Activated gamma-delta T cell treated with anti-CD3 and anti-CD28 coated beads, Interleukin-2, amount 50 U/mL, for 16 hours (primary cell): Measurements from ENCODE around the gene NFU1.
A peak's percentile ranks its signal among the peaks of the same experiment; 100 is the strongest.
"Not testable (repeated sequence)": the region's sequence is repeated elsewhere in the genome, so short reads cannot be mapped to it uniquely, and the experiment has no call there.

Experiments used
- DNase-seq: peaks from one replicate; pipeline ENCODE4 v3.0.0-alpha.2; 2020; ENCODE audit warnings: low read depth

NFU1 gene

DNA sequence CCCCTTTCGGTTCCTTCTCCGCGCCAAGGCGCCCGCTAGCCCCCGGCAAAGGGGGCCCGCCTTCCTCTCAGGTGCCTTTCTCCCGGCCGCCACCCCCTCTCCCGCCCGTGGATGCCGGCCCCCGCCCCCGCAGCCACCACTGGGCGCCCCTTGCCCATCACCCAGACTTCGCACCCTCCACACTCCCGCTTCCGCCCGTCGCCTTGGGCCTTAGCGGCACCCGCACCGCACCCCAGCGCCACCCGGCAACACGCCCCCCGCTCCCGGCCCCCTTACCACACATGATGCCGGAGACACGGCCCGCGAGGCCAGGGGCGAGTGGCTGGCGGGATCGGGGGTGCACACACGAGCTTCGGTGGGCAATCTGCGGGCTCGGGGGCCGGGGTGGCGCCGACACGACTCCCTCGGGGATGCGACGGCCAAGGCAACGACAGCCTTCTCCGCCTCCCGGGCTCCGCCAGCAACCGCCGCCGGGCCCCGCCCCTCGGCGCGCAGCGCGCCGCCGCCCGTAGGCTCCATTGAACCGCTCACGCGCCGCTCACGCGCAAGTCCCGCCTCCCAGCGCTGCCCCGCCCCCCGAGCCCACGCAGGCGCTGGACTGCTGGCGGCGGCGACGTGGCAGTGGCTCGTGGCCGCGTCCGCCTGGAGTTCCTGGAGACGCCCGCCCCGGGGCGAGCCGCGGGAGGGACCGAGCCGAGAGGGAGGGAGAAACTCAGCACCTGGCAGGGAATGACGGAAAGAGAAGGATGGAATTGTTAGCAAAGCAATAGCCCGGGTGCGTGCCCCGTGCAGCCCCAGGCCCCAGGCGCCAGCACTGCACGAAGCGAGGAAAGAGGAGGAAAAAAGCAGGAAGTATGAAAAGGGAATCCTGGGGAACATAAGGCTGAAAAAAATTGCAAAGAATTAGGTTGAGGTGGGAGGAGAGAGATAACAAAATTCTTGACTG, 50.2 kb downstream of the NFU1 start, which contains the start of gene GFPT1:
TSS of gene GFPT1 (minus strand) at position 439 of the 946 bp plus-strand sequence. CDS start at position 283, 156 bp downstream.
- peak; percentile 87 for DNase-seq

GRCh38 chr2:69386360-69386759, 50.9 kb downstream of the NFU1 start:
- DNase-seq, result no peak

DNA sequence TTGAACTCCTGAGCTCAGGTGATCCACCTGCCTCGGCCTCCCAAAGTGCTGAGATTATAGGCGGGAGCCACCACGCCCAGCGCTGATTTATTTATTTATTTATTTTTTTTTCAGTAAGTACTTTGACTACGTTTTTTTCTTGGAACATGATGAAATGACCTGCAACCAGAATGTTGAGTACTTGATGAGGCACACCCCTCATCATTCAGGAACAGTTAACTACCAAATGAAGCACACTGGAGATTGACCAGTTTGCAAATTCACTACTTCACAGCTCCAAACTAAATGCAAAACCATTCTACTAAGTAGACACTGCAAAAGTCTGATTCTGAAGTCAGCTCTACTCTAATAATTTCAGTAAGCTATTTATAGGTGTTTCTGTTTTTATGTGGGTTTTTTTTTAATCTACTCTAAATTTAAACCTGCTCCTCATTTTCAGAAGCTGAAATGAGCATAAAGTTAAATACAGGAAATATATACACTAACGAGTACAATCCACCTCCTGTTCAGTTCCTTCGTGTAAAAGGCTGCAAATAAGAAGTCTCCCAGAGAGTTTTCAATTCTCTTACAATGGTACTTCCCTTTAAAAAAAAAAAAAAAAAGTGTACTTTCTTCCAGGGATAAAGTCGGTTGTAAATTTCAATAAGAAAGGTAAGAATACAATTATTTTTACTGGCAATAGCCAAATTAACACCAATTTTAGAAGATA, 51.6 kb downstream of the NFU1 start:
- no peak for DNase-seq

GRCh38 chr2:69384618-69385081, 52.6 kb downstream of the NFU1 start:
- DNase-seq, result no peak

DNA sequence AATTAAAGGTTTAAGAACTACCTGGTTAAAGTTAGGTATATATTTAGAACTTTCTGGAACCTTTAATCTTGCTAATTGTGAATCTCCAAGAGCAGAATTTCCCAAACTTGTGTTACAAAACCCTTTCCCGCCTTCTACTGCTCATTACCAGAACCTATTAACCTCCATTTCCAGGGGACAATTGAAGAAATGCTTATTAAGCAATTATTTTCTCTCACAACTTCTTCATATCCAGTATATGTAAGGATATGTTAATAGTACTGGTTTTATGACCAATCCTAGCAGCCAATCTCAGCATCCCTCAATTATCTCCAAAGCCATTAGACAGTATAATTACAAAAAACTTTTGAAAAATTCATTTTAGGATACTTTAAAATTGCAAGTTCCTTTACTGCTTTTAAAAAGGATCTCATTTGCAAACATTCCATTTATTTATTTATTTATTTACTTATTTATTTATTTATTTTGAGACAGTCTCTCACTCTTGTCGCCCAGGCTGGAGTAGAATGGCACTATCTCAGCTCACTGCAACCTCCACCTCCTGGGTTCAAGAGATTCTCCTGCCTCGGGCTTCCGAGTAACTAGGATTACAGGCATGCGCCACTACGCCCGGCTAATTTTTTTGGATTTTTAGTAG, 53.9 kb downstream of the NFU1 start:
- DNase-seq, result no peak

DNA sequence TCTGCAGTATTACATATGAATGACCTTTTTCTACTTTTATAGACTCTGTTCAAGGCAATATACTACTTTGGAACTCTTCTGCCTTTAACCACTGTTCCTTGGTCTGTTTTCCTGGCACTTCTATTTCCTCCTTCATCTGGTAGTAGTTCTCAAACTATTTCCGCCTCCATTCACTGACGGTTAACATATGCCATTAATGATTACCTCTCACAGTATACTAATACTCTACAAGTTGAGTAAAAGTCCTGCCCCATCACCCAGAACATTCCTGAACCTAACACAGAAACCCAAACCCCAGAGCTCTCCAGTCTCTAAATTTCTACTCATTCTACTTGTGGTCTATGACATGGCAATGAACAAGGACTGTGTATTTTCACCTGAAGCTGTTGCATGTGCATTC, 54.7 kb downstream of the NFU1 start:
- no peak for DNase-seq

DNA sequence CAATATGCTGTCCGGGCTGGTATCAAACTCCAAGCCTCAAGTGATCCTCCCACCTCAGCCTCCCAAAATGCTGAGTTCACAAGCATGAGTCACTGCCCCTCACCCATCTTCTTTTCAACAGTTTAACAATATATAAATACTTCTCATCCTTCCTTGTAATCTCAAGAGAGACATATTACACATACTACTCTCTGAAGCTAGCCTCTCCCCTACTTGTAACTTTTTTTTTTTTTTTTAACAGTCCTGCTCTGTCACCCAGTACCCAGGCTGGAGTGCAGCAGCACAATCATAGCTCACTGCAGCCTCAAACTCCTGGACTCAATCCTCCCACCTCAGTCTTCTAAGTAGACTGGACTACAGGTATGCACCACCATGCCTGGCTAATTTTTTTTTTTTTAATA, 55.9 kb downstream of the NFU1 start:
- DNase-seq, result no peak

DNA sequence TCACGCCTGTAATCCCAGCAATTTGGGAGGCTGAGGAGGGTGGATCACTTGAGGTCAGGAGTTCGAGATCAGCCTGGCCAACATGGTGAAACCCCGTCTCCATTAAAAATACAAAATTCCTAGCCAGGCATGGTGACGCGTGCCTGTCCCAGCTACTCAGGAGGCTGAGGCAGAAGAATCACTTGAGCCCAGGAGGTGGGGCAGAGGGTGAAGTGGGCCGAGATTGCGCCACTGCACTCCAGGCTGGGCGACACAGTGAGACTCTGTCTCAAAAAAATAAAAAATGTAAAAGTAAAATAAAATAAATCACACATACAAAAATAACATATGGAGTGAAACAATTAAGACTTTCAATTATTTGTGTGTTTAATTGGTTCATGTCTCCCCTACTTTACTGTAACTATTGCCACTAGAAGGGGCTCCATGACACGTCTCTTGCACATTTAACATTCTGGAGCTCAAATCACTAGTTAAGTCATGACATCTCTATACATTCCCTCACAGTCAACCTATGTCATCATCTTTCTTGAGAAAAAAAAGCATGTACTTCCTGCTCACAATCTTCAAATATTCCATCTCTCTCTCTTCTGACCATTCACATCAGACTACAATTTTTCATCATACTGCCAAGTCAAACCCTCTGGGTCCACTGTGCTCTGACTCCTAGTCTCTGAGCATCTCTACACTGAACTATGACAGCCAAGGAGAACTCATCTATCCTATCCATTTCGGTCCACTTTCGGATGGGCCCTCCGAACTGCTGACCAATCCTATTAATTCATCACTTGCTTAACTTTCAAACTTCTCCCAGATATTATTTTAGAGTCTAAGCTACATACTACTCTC, 56.9 kb downstream of the NFU1 start:
- DNase-seq, result no peak

GRCh38 chr2:69376403-69376802, 60.8 kb downstream of the NFU1 start:
- no peak for DNase-seq

DNA sequence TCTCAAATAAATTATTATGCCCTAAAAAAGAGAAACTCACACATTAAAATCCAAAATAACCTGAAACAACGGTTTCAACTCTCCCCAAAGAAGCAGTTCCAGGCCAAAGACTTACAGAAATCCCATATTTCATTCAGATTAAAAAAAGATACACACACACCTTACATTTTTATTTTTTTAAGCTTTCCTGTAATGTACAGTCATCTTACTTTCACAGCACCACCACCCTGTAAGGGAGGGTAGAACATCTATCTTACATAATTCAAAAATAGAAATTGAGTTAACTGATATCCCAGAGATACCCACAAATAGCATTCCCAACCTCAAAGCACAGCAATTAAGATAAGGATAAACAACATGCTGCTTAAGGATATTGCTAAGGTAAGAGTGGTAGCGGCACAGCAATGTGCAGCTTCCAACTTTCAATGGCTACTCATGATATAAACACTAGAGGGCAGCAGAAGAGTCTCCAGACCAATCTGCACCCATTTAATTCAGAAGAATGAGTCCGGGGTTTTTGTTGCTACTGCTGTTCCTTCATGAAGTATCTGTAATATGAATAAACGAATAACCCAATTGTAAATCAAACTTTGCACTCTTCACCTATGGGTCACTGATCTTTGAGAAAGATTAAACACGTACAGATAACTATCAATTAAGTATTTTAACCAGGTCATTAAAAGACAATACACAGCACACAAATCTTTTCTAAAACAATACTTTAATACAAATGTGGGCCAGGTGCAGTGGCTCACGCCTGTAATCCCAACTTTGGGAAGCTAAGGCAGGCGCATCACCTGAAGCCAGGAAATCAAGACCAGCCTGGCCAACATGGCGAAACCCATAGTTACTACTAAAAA, 61.5 kb downstream of the NFU1 start:
- DNase-seq, result no peak

DNA sequence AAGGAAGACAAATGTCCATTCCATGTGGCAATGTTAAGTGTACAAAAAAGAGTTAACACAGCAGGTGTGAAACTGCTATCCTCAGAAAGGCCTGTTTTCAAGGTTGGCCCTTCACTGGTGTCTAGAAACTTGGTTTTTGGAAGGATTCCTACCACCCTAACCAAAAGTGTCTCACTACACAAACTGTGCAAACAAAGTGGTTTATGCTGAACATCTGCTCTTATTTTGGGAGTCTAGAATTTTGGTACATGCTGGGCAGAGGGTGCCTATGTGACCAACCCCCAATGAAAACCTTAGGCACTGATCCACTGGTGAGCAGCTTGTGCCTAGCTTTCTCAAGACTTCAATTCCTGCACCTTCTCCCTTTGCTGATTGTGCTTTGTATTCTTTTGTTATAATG, 64.5 kb downstream of the NFU1 start:
- DNase-seq, result no peak

DNA sequence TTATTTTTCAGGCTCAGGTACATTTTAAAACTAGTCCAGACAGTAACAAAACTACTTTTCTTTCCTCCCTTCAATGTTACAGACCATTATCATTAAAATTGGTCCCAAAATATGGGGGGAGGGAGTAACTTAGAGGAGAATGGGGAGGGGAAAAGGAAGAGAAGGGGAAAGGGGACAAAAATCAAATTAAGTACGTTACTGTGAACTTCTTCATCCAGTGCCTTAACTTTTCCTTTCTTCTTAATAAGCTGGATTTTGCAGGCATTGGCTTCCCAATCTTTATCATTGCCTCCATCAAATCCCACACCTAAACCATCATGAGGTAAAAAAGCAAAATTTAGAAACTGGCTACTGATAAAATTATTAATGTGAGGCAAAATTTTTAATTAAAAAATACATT, 67.4 kb downstream of the NFU1 start:
- no peak for DNase-seq

DNA sequence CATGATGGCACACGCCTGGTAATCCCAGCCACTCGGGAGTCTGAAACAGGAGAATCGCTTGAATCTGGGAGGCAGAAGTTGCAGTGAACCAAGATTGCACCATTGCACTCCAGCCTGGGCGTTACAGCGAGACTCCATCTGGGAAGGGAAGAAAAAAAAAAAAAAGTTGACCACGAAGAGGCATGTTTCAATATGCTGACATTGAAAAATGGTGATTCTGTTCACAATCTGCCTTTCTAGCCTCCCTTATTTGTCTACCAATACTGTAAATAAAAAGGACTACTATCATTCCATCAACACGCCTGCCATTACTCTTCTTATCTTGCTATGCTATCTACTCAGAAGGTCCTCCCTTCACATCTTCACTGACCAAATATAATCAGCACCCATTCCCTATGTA, 68.6 kb downstream of the NFU1 start:
- DNase-seq, result no peak

DNA sequence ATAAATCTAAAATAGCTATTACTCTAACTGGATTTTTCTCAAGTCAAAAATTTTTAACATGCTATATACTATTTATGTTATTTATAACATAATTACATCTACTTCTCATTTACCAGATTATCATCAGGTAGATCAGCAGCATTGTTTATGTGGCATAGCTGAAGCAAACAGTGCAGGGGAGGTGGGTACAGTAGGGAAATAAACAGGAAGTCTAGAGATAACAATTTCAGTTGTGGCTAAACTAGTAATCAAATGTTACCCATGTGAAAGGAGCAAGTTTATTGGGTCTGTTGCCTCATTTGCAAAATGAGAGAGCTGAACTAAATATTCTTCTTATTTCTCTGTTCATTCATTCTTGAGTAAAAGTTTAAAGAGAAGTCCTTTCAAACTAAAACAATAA, 77.9 kb downstream of the NFU1 start:
- no peak for DNase-seq

DNA sequence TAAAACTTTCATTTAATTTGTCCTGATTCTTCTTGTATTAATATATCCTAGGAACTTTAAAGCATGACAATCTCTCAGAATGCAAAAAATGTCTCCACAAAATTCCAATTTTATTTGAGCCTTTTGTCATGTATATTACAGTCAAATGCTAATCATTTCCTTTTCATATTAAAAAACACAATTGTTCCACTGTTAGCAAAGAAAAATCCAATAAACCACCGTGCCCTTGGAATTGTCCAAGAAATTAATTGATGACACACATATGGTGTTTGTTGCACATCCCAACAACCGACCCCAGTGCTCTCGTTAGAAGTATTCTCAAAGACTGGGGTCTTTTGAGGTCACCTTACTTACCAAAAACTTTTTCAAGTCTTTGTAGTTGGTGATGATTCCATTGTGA, 78.3 kb downstream of the NFU1 start:
- DNase-seq, result no peak

DNA sequence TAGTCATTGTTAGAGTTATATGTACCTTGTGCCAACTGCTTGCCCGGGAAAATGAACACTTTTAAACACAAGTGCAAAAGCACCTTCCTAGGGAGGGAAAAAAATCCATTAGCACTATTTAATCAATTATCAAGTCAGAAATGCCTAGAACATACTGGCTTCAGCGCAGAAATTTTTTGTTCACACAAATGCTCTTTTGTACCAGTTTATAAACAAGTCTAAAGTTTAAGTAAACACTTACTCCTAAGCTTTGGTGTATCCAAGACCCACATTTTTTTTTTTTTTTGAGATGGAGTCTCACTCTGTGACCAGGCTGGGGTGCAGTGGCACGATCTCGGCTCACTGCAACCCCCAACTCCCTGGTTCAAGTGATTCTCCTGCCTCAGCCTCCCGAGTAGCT, 80.8 kb downstream of the NFU1 start:
- no peak for DNase-seq

- DNase-seq, result not testable (repeated sequence)
Measured at GRCh38 chr2:69354976-69355375, 82.3 kb downstream of the NFU1 start.

DNA sequence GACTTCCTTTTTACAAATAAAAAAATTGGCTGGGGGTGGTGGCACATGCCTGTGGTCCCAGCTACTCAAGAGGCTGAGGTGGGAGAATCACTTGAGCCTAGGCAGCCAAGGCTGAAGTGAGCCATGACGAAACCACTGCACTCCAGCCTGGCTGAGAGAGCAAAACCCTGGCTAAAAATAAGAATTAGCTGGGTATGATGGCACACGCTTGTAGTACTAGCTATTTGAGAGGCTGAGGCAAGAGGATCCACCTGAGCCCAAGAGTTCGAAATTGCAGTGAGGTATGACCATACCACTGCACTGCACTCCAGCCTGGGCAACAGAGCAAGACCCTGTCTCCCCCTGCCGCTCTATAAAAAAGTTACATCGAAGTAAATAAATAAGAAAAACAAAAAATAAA, 83.9 kb downstream of the NFU1 start:
- DNase-seq, result no peak

GRCh38 chr2:69348781-69349180, 88.5 kb downstream of the NFU1 start:
- no peak for DNase-seq
